Activated CD4-positive, alpha-beta T cell treated with anti-CD3 and anti-CD28 coated beads, Interleukin-2, Interleukin-6, amounts not matched to agents 100 ng/mL and 50 ng/mL, durations not matched to agents 16 hours and 8 hours (primary cell): ENCODE results near the gene FRMPD1.

ENCODE experiments used
- DNase-seq: peaks from one replicate; pipeline ENCODE4 v3.0.0-alpha.2; 2020

FRMPD1 gene

DNA sequence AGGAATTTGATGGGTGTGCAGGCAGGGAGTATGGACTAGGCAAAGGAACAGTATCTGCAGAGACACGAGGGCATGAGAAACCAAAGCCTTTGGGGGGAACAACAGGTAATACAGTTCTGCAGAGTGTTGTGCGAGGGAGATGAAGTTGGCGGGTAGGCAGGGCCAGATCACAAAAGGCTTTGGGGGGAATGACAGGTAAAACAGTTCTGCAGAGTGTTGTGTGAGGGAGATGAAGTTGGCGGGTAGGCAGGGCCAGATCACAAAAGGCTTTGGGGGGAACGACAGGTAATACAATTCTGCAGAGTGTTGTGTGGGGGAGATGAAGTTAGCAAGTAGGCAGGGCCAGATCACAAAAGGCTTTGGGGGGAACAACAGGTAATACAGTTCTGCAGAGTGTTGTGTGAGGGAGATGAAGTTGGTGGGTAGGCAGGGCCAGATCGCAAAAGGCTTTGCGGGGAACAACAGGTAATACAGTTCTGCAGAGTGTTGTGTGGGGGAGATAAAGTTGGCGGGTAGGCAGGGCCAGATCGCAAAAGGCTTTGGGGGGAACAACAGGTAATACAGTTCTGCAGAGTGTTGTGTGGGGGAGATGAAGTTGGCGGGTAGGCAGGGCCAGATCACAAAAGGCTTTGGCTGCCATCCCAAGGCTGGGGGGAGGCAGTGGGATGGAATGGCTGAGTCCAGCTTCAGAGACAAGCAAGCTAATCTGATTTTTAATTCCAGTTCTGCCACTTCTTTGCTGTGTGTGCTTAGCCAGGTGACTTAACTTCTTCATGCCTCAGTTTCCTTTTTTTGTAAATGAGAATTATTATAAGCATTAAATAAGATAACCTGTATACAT, 33.0 kb downstream of the FRMPD1 start:
- no peak for DNase-seq

DNA sequence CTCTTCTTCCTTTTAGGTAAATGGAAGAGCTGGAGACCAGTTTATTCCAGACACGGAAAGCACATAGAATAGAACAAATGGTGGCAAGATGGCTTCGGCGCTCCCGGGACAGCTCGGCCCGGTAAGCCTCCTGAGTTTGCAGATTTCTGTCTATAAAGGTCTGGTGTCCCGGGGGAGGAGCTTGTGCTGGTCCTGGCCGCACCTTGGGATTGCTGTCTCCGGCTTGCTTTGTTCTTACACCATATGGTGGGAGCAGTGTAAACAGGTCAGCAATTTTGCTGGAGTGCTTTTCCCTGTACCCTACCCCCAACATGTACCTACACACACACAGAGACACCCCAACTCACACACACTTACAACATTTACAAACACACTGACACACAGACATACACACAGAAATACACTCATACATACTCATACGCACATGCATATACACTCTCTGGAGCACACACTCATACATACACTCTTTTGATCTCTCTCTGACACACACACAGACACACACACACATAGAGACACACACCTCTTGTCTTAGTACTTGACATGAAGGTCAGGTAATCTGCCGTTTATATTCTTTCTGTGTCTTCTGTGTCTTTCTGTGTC, 42.0 kb downstream of the FRMPD1 start:
- no peak for DNase-seq

DNA sequence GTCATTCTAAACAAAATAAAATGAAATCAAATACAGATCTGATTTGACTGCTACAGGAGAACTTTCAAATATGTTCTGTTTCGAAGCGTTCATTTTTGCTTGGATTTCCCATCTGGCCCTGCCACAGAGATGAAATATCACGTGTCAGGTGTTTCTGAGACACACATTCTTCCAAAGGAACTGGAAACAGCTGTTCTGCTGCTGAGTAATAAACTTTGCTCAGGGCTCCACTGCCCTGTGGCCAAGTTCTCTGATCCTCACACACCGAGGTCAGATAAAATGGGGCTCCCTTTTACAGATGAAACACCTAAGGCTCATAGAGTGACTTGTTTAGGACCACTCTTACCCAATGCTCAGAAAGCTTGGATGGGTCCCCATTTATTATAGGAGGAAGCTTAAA, 42.5 kb downstream of the FRMPD1 start:
- no peak for DNase-seq

DNA sequence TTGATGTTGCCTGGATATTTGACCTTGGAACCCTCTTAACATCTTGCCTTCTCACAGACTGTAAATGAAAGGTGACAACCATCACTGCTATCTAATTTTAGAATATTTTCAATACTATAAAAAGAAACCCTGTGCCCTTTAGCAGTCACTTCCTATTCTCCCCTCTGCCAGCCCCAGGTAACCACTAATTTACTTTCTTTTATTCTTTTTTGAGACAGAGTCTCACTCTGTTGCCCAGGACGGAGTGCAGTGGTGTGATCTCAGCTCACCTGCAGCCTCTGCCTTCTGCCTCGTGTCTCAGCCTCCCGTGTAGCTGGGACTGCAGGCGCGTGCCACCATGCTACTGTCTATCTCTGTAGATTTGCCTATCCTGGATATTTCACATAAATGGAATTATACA, 43.6 kb downstream of the FRMPD1 start:
- DNase-seq, result no peak

DNA sequence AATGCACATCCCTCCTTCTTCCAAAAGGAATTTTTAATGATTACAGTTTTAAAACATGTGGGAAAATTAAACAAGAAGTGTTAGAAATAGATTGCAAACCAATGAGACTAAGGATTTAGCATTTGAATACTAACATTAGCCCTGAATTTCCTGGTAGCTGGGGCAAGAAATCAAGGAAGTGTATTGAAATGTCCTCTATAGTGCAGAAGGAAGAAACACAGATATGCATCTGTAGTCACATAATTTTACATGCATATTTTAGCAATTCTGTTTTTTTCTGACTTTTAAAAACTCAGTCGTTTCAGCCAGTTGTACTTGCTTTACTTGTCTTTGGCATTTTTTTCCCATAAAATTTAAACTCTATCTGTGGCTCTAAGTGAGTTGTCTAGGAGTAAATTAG, 45.8 kb downstream of the FRMPD1 start:
- no peak for DNase-seq

DNA sequence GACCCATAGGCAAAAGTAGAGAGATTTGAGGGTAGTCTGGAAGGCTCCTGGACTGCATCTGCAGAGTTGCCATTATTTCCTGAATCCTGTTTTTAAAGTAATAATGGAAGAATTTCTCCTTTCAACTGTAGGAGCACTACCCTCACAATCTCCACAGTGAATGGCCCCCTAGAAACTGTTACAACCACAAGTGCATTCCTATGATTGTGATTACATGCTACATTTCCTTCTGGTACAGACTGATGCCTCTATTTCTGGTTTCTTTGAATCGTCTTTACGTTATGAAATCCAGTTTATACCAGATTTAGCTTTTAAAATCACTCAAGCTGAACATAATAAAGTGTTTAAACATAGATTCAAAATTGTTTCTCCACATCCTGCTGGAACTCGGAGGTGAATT, 49.4 kb downstream of the FRMPD1 start:
- no peak for DNase-seq

DNA sequence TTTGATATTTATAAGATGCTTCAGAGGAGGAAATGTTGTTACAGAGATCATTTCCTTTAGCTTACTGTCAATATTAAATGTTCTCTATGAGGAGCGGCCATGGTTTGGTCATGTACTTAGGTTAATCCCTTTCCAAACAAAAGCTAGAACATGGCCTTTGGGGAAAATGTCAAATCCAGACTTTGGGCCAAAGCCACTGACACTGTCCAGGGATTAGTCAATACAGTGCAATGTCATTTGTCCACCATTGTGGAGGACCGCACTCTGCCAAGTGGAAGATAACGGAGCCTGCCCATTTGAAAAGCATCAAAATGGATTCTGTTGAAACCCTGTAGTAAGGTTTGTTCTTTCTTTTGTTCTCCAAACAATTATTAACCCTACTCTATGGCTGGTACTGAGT, 50.1 kb downstream of the FRMPD1 start:
- DNase-seq, result no peak

DNA sequence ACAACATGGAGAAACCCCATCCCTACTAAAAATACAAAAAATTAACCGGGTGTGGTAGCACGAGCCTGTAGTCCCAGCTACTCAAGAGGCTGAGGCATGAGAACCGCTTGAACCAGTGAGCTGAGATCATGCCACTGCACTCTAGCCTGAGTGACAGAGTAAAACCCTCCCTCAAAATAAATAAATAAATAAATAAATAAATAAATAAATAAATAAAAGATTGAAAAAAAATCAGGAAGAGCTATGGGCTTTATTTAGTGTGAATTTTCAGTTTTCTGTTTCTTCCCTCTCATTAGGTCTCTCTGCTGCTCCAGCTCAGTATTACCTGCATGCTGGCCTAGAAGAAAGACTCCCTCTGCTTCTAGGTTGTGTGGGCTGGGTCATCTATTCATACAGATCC, 55.0 kb downstream of the FRMPD1 start:
- no peak for DNase-seq

DNA sequence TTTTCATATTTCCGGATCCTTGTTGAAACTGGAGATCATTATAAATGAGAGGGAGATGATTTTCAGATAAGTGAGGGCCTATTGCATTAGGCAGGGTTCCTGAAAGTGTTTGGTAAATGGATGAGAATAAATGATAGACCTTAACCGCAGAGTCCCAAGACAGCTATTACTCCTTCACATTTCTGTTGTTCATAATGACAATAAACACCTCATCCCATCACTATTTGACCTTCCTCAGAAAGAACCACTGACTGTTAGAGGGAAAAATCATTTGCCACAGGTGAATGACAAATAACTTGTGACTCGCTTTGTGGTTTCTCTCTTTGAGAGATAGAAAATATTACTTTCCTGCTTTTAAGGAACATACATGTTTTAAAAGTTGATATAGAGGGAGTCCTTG, 55.5 kb downstream of the FRMPD1 start:
- DNase-seq, result peak; percentile 19

DNA sequence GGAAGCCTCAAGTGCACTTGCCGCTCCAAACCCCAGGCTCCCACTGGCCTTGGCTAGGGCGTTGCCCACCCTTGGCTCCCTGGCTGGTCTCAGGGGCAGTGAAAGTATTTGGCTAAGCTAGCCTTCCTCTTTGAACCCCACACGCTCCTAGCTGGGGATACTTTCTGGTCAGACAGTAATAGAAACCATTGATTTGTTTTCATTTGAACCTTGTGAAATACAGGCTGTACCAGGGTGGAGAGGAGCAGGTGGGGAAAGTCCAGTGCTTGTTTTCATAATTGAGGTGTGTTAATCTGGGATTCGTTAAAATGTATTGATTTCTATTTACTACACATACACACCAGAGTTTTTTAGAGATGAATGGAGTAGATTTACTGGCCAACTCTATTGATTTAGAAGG, 57.0 kb downstream of the FRMPD1 start:
- no peak for DNase-seq

DNA sequence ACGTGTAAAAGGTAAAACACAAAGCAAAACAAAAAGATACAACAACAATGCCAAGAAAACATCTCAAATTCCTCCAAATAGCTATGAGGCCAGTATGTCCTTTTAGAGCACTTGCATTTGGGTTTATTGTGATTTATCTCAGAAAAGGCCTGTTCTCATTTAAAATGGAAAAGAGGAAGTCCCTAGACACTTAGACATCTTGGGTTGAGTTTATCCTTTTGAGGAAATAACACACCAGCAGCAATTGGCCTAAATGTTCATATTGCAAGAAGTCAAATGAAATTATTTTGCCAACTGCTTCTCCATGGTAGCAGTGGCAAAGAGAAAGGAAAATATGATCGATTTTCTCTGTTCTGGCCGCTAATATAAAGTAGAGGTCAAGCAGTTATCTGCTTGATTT, 59.3 kb downstream of the FRMPD1 start:
- no peak for DNase-seq

DNA sequence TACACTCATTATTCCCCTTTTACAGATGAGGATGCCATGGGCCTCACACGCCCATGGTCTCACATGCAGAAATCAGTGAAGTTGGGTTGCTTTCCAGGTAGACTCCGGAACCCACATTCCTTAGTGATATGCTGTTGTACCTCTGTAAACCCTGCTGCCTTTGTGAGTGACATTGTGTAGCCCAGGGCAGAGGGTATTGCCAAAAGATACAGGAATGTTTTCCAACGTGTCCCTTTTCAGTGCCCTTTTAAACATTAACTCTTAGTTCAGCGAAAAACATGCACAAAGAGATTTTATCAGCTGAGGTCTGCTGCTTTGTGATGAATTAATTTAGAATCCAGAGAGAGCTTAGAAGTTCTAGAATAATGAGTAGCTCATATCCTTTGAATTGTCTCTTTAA, 64.5 kb downstream of the FRMPD1 start:
- DNase-seq, result no peak

DNA sequence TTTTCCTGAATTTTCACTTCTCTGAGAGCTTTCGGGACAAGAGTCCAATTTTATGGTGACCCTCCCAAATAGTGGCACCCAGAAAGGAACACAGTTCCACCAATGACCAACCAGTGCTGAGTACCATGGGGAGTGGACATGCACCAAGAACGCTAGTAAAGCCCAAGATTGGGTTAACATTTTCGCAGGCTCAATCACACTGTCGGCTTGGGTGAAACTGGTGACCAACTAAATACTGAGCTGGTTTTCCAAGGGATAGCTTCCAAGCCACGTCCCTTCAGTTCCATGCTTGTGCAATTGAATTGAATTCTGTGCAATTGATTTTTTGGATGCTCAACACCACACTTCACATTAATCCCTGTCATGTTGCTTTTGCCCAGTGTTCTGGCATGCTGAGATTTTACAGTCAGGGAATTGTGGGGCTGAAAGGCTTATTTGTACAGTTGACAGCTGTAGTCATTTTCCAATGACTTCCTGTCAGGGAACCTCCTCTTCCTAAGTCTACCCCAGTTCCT, 65.3 kb downstream of the FRMPD1 start:
- no peak for DNase-seq

DNA sequence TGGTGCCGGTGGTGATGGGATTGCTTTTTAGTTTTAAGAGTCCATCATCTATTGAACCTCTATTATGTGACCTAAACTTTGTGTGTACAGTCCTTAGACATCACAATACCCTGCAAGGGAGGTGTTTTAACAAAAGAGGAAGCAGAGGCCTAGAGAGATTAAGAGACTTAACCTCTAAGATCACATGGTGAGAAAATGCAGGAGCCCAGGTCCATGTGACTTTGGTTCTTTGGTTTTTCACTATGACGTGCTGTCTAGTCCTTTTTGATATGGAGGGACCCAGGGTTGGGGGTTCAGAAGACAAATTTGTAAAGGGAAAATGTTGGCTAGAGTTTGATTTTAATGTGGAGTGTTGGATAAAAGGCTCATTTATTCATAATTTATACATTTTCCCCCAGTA, 68.8 kb downstream of the FRMPD1 start:
- no peak for DNase-seq

DNA sequence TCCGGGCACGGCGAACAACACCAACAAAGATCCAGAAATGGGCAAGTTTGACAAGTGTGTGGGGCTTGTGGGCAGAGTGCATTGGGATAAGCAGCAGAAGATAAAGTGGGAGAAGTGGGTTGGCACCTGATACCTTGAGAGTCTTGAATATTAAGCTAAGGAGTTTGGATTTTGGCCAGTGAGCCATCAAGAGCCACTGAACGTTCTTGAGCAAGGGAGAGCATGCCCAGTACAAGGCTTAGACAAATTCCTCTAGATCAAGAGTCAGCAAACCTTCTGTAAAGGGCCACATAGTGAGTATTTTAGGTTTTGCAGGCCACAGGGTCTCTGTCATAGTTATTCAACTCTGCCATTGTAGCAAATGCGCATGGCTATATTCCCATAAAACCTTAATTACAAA, 76.3 kb downstream of the FRMPD1 start:
- DNase-seq, result no peak

DNA sequence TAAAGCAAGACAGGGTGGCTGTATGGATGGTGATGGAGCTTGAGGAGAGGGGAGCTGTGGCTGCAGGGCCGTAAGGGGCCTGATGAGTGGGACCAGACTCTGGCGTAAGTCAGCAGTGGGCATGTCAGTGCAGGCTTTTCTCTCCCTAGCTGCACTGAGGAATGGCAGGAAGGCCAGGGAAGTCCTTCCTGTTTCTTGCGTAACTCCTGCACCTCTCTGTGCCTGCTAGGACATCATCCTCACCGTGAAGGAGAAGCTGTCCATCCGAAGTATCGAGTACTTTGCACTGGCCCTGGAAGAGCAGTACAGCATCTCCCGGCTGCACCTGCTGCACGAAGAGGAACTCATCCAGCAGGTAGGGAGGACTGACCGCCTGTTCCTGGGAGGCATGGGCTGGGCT, 78.7 kb downstream of the FRMPD1 start:
- DNase-seq, result no peak

DNA sequence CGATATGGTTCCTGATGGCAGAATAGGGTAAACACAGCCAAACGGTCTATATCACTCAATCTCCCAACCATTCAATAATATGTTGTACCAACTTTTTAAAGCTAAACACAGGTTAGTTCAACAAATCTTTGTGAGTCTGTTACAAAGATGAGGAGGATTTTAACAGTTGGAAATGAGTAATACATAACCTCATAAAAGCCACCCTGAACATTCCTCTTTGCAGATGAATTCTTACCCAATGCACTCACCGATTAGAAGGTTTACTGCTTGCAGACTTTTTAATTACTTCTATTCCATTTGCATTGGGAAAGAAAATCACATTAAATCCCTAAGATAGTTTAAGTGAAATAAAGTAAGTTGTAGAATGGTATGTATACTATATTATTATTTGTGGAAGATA, 79.5 kb downstream of the FRMPD1 start:
- no peak for DNase-seq

DNA sequence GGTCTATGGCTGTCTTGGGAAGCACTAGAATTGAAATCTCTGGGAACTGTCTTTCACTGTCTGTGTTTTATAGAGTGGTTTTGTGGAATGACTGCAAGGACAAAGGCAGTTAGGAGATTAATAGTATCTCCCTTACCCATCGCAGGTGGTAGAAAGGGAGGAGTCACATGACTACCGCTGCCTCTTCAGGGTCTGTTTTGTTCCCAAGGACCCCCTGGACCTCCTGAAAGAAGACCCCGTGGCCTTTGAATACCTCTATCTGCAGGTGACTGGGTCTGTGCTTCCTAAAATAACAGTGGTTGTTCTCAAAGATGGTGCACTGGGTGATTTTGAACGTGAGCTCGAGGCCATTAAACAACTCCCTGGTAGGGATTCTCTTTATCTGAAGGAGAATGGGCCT, 80.1 kb downstream of the FRMPD1 start:
- DNase-seq, result no peak

DNA sequence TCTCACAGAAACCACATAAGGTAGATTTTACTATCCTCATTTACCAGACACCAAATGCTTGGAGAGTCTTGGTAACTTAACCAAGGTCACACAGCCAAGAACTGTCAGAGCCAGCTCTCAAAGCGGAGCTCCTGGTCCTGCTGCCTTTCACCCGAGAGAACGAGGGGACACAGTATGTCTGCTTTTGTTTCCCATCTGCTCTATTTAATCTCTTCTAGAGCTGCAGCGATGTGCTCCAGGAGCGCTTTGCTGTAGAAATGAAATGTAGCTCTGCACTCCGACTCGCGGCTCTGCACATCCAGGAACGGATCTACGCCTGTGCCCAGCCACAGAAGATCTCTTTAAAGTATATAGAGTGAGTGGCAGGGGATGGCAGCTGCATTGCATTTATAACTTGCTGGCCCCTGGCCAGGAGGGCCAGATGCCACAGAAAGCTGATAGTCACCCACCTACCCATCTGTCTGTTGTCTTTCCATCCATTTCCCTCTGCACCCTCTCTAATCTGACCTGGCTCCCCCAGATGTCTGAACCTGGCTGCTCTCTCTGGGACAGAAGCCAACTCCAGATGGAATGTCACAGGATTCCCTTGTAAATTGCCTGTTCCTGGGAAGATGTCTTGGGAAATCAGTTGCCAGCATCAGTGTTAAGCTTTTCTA, 81.5 kb downstream of the FRMPD1 start:
- no peak for DNase-seq

DNA sequence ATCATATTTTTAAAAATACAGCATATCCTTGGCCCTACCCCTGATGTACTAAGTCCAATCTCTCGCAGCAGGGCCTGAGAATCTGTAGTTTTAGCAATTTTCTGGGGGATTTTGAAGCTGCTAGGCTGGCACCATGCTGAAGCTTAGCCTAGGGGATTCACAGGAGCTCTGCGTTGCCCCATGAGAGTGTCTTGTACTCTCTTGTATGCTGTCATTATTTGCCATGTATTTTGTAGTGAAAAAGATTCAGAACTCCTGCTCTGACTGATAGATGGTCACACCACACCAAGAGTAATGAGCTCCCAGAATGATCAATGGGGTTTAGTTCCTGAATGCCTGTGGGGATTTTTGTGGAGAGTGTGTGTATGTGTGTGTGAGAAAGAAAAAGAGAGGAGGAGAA, 82.2 kb downstream of the FRMPD1 start:
- DNase-seq, result no peak

DNA sequence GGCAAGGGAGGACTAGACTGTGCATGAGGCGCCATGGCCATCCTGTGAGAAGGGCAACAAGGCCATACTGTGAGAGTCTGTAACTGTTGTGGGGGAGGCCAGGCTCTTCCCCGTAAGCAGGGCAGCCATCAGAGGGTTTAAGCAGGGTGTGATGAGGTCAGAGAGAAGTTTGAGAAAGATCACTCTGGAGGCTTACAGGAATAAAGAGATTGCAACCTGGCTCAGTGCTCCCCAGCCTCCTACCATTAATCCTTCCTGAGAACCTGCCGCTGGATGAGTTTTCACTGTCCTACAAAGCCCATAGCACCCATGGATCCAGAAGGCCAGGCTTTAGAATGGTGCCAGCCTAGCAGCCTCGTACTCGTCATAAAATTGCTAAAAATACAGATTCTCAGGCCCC, 88.5 kb downstream of the FRMPD1 start:
- DNase-seq, result no peak

DNA sequence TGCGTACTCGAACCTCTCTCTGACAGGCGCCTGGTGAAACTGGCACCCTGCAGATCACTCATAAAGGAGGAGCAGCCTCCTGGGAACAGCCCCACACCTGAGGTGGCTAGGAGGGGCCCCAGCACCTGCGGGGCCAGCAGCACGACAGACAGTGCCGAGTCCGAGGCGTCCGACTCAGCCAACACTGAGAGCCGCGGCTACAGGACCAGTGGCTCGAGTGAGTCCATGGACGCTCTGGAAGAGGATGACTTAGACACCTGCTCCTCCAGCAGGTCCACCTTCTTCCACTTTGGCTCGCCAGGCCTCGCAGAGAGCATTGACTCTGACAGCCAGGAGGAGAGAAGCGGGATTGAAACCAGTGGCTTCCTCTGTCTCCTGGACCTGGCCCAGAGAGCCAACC, 89.4 kb downstream of the FRMPD1 start:
- no peak for DNase-seq

DNA sequence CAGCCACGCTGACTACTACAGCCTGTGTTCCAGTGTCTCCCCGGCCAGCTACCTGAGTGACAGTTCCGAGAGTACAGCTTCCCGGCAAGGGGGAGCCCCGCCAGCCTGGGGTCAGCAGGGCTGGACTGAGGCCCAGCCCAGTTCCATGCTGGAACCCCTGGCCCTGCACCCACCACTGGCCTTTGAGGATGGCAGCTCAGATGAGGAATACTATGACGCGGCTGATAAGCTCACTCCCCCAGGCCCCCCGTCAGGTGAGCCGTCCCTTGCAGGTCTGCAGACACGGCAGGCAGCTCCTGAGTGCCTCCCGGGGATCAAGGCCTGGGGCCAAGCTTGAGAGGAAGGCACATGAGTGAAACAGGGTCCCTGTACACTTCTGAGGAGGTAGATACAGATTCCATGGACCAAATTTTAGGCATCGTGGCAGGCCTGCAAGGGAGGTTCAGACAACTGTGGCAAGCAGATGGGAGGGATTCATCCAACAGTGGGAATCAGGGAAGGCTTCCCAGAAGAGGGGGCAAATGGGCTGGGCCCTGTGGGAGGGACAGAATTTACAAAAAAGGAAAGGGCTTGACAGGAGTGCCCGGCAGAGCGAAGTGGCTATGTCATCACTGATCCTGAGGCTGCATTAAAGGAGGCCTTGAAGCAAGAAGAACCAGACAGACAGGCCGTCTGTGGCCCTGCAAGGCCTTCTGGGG, 90.0 kb downstream of the FRMPD1 start:
- no peak for DNase-seq

DNA sequence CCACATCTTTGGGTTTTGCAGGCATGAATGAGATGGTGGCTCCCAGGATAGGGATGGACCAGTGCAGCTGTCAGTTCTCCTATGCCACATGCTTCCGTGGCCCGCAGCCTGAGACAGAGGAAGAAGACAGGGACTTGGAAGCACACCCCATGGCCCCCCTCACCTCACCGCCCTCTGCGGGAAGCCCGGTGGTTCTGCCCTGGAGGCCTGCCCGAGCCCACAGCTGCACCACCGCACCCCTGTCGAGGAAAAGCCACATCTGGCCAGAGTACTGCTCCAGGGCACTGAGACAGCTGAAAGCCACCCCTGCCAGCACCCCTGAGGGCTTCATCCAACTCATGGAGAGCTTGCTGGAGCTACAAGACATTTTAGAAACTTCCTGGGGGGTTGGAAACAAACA, 95.2 kb downstream of the FRMPD1 start:
- no peak for DNase-seq
